Fibroblast of skin of scalp (primary cell): ENCODE measurements around the gene NMNAT1.
"Not testable (repeated sequence)": the region's sequence is repeated elsewhere in the genome, so short reads cannot be mapped to it uniquely, and the experiment has no call there.

ENCODE experiments used
- DNase-seq: peaks from one replicate; pipeline ENCODE4 v3.0.0-alpha.2; 2013

Gene NMNAT1

DNA sequence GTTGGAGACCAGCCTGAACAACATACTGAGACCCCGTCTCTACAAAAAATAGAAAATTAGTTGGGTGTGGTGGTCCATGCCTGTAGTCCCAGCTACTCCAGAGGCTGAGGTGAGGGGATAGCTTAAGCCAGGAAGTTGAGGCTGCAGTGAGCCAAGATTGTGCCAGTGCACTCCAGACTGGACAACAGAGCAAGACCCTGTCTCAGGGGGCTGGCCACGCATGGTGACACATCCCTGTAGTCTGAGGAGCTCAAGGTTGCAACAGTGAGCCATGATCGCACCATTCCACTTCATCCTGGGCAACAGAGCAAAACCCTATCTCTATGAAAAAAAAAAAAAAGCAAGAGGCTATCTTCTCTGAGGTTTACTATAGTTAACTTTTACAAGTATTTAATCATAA, 76.8 kb downstream of the NMNAT1 start:
- DNase-seq, result no peak

DNA sequence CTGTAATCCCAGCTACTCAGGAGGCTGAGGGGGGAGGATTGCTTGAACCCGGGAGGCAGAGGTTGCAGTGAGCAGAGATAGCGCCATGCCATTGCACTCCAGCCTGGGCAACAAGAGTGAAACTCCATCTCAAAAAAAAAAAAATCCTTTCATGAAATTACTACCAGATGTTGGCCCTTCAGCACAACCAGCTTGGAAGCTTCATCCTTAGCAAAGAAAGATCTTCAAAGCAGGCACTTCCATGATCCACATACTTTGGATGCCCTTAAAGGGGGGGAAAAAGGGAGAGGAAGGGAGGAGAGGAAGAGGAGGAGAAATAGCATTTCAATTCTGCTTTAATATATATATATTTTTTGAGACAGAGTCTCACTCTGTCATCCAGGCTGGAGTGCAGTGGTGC, 77.4 kb downstream of the NMNAT1 start:
- DNase-seq, result peak; percentile 64

DNA sequence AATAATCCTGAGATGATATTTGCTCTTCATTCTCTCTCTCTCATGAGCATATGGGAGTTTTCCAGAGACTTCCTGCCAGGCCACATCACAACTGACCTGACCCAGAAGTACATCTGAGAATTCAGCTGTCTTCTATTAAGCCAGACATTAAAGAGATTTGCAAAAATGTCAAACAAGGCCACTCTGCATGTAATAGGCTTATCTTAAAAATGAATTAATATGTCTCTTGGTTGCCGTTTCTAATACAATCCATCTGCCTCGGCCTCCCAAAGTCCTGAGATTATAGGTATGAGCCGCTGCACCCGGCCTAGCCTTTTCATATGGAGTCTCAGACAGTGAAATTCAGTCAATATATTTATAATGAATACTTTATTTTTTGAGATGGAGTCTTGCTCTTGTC, 78.7 kb downstream of the NMNAT1 start:
- DNase-seq, result not testable (repeated sequence)

DNA sequence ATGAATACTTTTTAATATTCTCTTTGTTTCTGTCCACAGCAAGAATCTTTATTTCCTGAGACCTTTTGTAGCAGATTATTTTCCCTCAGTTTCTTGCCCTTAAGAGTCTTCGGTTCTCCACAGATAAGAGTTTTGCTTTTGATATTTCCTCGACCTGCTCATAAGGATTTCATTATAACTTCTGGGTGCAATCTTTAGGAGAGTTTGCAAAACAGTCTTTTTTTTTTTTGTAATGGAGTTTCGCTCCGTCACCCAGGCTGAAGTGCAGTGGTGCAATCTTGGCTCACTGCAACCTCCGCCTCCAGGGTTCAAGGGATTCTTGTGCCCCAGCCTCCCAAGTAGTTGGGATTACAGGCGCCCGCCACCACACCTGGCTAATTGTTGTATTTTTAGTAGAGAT, 79.4 kb downstream of the NMNAT1 start:
- no peak for DNase-seq

DNA sequence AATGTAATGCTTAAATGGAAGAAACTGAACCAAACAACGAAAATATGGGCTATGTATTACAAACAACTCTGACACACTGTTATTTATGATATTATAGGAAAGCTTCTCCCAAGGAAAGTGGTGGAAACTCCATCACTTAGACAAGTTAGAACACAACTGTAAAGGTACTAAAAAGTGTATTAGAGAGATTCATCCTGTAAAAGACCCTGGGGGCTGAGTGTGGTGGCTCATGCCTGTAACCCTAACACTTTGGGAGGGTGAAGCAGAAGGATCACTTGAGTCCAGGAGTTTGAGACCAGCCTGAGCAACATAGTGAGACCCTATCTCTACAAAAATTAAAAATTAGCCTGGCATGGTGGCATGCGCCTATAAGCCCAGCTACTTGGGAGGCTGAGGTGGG, 82.1 kb downstream of the NMNAT1 start:
- no peak for DNase-seq

DNA sequence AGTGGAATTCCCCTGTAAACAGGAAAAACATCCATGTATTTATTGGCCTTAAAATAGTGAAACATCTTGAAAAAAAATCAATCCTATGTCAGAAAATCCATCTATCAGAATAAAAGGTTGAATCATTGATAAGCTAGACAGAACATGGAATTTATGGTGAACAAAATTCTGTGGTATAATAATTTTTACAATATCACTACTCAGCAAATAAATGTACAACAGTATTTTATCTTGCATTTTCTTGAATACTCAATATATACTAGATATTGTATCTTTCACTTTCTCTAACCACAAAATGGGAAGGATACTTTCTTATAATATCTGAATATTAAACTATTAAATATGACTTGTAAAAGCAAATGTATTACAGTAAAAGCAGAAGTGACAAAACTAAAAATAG, 83.8 kb downstream of the NMNAT1 start:
- no peak for DNase-seq

DNA sequence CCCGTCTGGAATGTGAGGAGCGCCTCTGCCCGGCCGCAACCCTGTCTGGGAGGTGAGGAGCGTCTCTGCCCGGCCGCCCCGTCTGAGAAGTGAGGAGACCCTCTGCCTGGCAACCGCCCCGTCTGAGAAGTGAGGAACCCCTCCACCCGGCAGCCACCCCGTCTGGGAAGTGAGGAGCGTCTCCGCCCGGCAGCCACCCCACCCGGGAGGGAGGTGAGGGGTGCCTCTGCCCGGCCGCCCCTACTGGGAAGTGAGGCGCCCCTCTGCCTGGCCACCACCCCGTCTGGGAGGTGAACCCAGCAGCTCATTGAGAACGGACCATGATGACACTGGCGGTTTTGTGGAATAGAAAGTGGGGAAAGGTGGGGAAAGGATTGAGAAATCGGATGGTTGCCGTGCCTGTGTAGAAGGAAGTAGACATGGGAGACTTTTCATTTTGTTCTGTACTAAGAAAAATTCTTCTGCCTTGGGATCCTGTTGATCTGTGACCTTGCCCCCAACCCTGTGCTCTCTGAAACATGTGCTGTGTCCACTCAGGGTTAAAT, 85.8 kb downstream of the NMNAT1 start:
- DNase-seq, result not testable (repeated sequence)

DNA sequence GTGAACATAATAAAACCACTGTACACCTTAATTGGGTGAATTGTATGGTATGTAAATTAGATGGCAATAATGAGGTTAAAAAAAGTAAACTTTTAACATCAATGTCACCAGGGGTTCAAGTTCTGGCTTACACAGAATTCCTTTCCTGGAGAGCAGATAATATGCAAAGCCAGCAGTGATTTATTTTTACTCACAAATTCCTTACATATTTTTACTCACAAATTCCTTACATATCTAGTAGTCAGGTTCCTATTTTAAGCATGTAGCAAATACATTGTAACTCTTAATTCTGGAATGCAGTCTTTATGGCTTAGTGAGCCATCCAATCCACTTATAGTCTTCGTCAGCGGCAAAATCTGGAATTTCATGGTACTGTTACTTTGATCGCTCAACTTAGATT, 88.2 kb downstream of the NMNAT1 start:
- peak; percentile 88 for DNase-seq

DNA sequence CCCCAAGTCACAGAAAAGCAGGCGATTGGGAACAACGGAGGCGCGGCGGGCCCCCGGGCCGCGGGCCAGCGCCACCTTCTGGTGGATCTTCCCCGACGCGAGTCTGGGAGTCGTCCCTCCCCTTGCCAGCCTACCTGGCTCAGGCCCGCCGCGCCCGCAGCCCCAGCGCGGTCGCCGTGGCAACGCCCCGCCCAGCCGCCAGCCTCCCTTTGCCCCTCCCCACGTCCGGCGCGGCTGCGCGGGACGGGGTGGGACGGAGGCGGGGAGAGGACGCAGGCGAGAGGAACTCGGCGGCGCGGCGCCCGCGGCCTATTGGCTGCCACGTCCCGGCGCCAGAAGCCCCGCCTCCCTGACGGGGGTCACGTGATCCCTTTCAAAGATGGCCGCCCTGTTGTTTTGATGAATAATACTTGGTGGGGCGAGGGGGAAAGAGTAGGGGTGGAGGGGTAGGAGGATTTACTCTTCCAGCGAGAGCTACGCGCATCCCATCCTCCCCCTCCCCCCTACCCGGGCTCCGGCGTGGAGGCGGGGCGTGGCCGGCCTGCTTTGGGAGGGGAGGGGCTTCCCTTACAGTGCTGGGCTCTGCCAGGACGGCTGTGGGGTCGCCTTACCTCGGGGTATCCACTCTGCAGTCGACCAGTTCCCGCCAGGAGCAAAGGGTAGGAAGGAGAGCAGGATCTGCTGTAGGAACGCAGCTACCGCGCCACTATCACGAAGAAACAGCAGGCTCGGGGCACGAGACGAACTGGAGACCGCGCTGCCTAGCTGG, 89.5 kb downstream of the NMNAT1 start, which contains the start of gene UBE4B:
Gene UBE4B (plus strand): TSS at position 369 of the 769 bp plus-strand sequence. CDS start 713 bp downstream, outside the sequence.
- DNase-seq, result peak; percentile 98

DNA sequence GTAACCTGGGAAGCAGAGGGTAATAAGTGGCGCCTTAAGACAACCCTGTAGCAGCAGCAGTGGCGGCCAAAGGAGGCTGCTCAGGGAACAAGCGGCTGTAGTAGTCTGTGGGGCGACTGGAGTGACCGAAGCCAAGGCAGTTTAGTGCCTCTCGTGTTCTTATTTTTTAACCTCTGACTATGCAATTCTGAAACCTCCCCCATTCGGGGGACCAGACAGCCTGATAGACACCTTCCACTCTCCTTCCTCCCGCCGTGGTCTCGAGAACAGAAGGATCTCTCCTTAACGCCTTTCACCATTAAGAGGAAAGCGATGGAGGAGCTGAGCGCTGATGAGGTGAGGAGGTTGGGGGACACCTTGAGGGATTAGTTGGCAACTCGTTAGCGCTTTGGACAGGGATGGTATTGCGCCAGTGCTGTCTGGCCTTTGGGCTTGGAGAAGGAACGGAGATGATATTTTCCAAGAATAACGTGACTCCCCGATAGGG, 90.1 kb downstream of the NMNAT1 start:
- DNase-seq, result no peak
